Sigmoid colon (tissue), 7 donors: Measurements from ENCODE around the gene VPS33B. TPM values are rescaled to one million over a fixed set of nuclear protein-coding genes. Genes with fewer than 3 reads are reported as not detected.

Experiments
- DNase-seq: peaks from one replicate; pipeline ENCODE4 v3.0.0-alpha.2; 2019
- H3K27ac ChIP-seq, 4 donors: fragments of 200-600 bp; sonication (generic); one replicate each; pipeline ENCODE4 v1.5.1; 2016 to 2019; ENCODE audit warnings: mild to moderate bottlenecking in 1 of 4
- H3K27me3 ChIP-seq, 3 donors: fragments of 200-600 bp; sonication (generic); one replicate each; pipeline ENCODE4 v1.5.1; 2019; ENCODE audit warnings: mild to moderate bottlenecking in 1 of 3
- H3K36me3 ChIP-seq, 4 donors: fragments of 200-600 bp; sonication (generic); one replicate each; pipeline ENCODE4 v1.5.1; 2016 to 2019
- H3K4me1 ChIP-seq, 4 donors: fragments of 200-600 bp; sonication (generic); one replicate each; pipeline ENCODE4 v1.5.1; 2017 to 2019
- H3K4me3 ChIP-seq, 4 donors: fragments of 200-600 bp; sonication (generic); one replicate each; pipeline ENCODE4 v1.5.1; 2017 to 2019; ENCODE audit warnings: mild to moderate bottlenecking in 2 of 4, moderate library complexity in 1 of 4
- H3K9me3 ChIP-seq, 4 donors: fragments of 200-600 bp in 3 of 4; sonication (generic) in 3 of 4; one replicate each; pipeline versions ENCODE4 v1.5.1 to v1.6.1; 2013 to 2019
- CTCF ChIP-seq, 4 experiments: fragments of 450-650 bp in 3 of 4; fragments of 200-600 bp in 1 of 4; IDR thresholded peaks; one replicate each; pipeline ENCODE4 v1.5.1; 2016 to 2019; ENCODE audit warnings: antibody characterized with exemption in 4 of 4, mild to moderate bottlenecking in 3 of 4, moderate library complexity in 2 of 4
- EP300 ChIP-seq, 4 donors: sonication (generic); formaldehyde crosslinking; IDR thresholded peaks; one replicate each; pipeline ENCODE4 v1.6.1; 2017; ENCODE audit warnings: antibody characterized with exemption in 4 of 4
- POLR2A ChIP-seq, 2 donors: fragments of 450-650 bp; IDR thresholded peaks; one replicate each; pipeline ENCODE4 v1.6.1; 2016; ENCODE audit warnings: antibody characterized with exemption in 2 of 2, mild to moderate bottlenecking in 2 of 2, moderate library complexity in 2 of 2
- POLR2AphosphoS5 ChIP-seq, 4 donors: sonication (generic); formaldehyde crosslinking; IDR thresholded peaks; one replicate each; pipeline ENCODE4 v1.6.1; 2017; ENCODE audit warnings: antibody characterized with exemption in 4 of 4
- WGBS, 2 donors: extraction: QIAGEN DNeasy Blood & Tissue Kit; methylation state at CpG; one replicate each; pipeline ENCODE4 v1.1.7; 2013; 5-methylcytosine and 5-hydroxymethylcytosine counted together
- intact Hi-C: fragments of 100-400 bp; cut with DNase I; formaldehyde crosslinking; loops from one replicate; pipeline ENCODE4 v1.15.1; 2023
- polyA plus RNA-seq, 3 donors: library from polyadenylated mRNA; stranded (reverse); fragments of 200-250 nt; gene quantifications; one replicate each; pipeline ENCODE4 v1.2.3, GENCODE V29; 2013
- total RNA-seq, 4 donors: library from RNA; depleted of rRNA; stranded (reverse); fragments of >200 nt; gene quantifications; one replicate each; pipeline ENCODE4 v1.1.0, GENCODE V29; 2016
- donor health status: healthy with polysubstance abuse.
- donor health status: Bipolar disorder and iron deficiency.
- donor health status: healthy.

Gene VPS33B
- total and polyA plus RNA-seq, 7 donors = 6.6 to 13.4 (median 8.3) TPM

DNA sequence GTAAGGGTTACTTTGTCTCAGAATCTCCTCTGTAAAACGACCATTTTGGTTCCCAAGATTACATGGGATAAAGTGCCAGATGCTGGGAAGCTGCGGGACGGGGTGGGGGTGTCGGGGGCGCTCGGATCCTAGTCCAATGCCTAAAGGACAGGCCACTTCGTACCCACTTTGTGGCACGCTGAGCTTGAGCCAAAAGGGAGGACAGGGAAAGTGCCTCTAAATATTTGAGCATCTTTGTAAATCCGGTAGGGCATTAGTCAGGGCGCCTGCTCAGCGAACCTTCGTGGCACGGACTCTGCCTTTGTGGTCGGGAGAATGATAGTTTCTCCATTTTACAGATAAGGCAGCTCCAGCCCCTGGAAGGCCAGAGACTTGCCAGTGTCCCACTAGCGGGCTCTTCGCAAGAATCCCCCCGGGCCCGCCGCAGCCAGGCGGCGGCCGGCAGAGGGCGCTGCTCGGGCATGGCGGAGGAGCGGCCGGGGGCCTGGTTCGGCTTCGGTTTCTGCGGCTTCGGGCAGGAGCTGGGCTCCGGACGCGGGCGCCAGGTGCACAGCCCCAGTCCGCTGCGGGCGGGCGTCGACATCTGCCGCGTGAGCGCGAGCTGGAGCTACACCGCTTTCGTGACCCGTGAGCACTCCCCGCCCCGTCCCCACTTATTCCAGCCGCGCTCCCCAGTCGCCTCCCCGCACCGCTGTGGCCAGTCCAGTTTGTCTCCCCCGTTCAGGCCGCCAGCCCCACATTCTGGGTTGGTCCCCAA is 65.9 kb downstream of the VPS33B start:
- intact Hi-C loops = loop anchor here (2.0 to 5.0 kb wide), 2 partner anchors 38 to 316 kb away; partner anchors contain the start of gene PRC1
- DNase-seq = peak; percentile 87

DNA sequence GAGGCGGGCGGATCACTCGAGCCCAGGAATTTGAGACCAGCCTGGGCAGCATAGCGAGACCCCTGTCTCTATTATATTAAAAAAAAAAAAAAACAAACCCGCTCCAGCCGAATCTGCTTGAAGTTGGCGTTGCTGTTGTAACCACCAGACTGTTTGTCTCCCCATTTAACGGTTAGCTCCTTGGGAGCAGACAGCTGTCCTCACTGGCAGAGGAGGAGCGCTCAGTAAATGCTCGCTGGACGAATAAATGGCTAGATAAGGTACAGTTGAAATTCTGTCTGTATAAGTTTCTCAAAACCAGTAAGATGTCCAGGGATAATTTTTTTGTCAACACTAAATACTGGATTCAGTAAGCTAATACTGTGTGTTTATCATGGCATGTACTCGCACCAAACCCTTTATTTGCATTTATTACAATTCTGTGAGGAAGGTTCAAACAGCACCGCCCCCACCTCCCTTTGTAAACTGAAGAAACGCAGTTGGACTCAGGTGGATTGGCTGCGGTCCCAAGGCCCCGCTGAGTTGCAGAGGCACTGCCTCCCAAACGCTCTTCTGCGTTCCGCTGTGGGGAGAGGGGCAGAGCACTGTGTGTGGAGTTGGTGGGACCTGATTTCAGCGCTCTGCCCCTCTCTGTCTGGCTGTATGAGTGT is 66.6 kb downstream of the VPS33B start:
- TF ChIP-seq EP300 (IDR thresholded peaks at IDR 0.05) (no peak), CTCF (IDR thresholded peaks at IDR 0.05) (no peak), POLR2A (IDR thresholded peaks at IDR 0.05) (no peak), POLR2AphosphoS5 (IDR thresholded peaks at IDR 0.05) (no peak)
- Histone ChIP-seq H3K4me3 (peak overlapping the region in 3 of 4 donors; percentile 87 to 93 (median 90)), H3K27ac (peak overlapping the region in 2 of 4 donors; percentile 81 to 95), H3K9me3 (no peaks in the 10 kb centered on the region), H3K27me3 (no peaks in the 10 kb centered on the region), H3K36me3 (peaks cover 7 to 32% (median 23%) of the 10 kb centered on the region in 4 donors), H3K4me1 (peaks cover 0 to 55% (median 49%) of the 10 kb centered on the region in 4 donors)
- intact Hi-C loops = loop anchor here (2.0 to 5.0 kb wide), 3 partner anchors 39 to 317 kb away; partner anchors contain the start of gene PRC1
- WGBS, 2 donors = 18 to 63% methylated on average over 20 of the region's 20 CpGs
- DNase-seq = no peak

More for the DNA sequence above, 65.9 kb downstream of the VPS33B start:
- H3K36me3 ChIP-seq = peaks cover 8 to 31% (median 23%) of the 10 kb centered on the region in 4 donors
- WGBS, 2 donors = 6 to 18% methylated on average over 56 of the region's 56 CpGs
- TF ChIP-seq POLR2A (IDR thresholded peaks at IDR 0.05) (no peak), EP300 (IDR thresholded peaks at IDR 0.05) (no peak), CTCF (IDR thresholded peaks at IDR 0.05) (peak; percentile 71 to 99 (median 82)), POLR2AphosphoS5 (IDR thresholded peaks at IDR 0.05) (peak in 1 of 4 donors; percentile 21)
- H3K4me3 ChIP-seq = peak overlapping the region; percentile 50 to 77 (median 62)
- peak overlapping the region; percentile 78 to 86 (median 81) for H3K27ac ChIP-seq
- H3K27me3 ChIP-seq = no peaks in the 10 kb centered on the region
- H3K9me3 ChIP-seq = no peaks in the 10 kb centered on the region
- peaks cover 0 to 56% (median 49%) of the 10 kb centered on the region in 4 donors for H3K4me1 ChIP-seq

GRCh38 chr15:90954712-90955623 is 67.4 kb downstream of the VPS33B start, which contains the start of gene RCCD1:
RCCD1 (plus strand) TSS chr15:90954884; CDS start chr15:90956735, 1,851 bp downstream.
- TF ChIP-seq CTCF (IDR thresholded peaks at IDR 0.05) = no peak
- peak; percentile 17 to 36 for TF ChIP-seq POLR2A (IDR thresholded peaks at IDR 0.05)
- TF ChIP-seq EP300 (IDR thresholded peaks at IDR 0.05) = no peak
- peak; percentile 63 to 87 (median 85) for TF ChIP-seq POLR2AphosphoS5 (IDR thresholded peaks at IDR 0.05)
- intact Hi-C loops = loop anchor here (2.0 to 5.0 kb wide), 2 partner anchors 96 to 317 kb away; no protein-coding TSS in a partner anchor
- peak within 1 kb of the TSS; percentile 81 to 93 (median 88) for H3K4me3 ChIP-seq
- peaks cover 0 to 48% (median 41%) of the 10 kb centered on the region in 4 donors for H3K4me1 ChIP-seq
- WGBS, 2 donors = 1 to 2% methylated on average over 69 of the region's 69 CpGs
- peak within 1 kb of the TSS; percentile 95 to 99 (median 96) for H3K27ac ChIP-seq
- DNase-seq = peak; percentile 99
- H3K9me3 ChIP-seq = no peaks in the 10 kb centered on the region
- H3K27me3 ChIP-seq = no peaks in the 10 kb centered on the region
- H3K36me3 ChIP-seq = peaks cover 7 to 40% (median 25%) of the 10 kb centered on the region in 4 donors
